GM18502 (cell line): Measurements from ENCODE around the gene TOMM5.

Source experiments
- ATAC-seq: cut with Tn5 transposase; IDR thresholded peaks from one replicate; pipeline ENCODE4 v1.9.1; 2021; ENCODE audit warnings: mild to moderate bottlenecking; ENCODE audit not compliant: unreplicated experiment, poor library complexity

TOMM5 gene

DNA sequence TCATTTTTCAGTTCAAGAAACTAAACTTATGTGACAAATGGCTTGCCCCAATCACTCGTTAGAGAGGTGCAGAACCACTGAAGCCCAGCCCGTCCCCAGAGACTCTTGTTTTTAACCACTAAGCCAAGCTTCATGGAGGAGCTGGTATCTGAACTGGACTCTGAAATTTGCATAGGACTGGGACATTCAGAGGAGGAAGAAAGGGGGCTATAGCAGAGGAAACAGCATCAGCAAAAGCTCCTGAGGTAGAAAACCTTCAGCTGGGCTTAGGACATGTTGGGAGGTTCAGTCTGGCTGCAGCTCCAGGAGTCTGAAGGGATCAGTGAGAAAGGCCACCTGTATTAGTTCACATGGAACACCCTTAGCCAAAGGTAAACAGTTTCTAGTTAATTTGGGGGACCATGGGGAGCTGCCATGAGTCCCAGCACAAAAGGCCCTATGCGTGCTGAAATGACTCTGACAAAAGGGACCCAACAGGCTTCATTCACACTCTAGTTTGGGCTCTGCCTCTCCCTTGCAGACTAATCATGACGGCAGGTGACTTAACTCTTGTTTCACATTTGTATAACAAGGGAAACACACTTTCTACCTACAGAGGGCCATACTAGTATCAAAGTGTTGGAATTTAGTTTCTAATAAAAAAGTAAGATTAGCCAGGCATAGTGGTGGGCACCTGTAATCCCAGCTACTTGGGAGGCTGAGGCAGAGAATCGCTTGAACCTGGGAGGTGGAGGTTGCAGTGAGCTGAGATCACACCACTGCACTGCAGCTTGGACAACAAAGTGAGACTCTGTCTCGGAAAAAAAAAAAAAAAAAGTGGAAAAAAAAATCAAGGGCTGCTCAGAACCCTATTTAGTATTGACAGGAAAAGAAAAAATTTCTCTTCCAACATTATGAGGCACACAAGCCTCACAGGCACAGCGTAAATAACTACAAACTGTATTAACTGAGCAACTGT lies 26.5 kb downstream of the TOMM5 start:
- ATAC-seq, result peak; percentile 87

DNA sequence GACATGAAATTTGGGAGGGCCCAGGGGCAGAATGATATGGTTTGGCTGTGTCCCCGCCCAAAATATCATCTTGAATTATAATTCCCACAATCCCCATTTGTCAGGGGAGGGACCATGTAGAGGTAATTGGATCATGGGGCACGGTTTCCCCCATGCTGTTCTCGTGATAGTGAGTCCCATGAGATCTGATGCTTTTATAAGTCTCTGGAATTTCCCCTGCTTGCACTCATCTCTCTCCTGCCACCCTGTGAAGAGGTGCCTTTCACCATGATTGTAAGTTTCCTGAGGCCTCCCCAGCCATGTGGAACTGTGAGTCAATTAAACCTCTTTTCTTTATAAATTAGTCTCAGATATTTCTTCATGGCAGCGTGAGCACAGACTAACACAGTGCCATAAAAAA lies 27.5 kb downstream of the TOMM5 start:
- no peak for ATAC-seq

- no peak for ATAC-seq
These were observed 28.4 kb downstream of the TOMM5 start for GRCh38 chr9:37563806-37564513.

DNA sequence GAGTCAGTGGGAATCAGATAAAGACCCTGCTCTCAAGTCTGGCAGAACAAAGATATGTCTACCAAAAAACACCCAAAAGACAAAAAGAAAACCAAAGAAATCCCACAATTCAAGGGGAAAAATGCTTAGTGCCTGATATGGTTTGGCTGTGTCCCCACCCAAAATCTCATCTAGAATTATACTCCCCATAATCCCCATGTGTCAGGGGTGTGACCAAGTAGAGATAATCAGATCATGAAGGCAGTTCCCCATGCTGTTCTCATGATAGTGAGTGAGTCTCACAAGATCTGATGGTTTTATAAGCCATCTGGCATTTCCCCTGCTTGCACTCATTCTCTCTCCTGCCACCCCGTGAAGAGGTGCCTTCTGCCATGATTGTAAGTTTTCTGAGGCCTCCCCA lies 29.6 kb downstream of the TOMM5 start:
- no peak for ATAC-seq

DNA sequence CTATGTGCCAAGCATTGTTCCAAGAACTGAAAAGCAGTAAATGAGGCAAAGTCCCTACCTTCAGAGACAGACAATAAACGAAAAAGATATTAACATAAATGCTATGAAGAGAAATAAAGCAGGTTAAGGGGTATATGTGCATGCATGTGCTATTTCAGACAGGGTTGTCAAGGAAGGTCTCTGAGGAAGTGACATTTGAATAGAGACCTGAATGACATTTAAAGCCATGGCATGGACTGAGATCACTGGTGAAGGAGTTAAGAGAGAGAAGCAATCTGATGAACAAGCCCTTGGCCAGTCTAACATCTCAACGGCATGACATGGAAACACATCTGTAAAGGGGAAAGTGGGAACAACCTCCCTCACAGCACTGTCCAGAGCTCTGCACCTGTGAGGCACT lies 30.7 kb downstream of the TOMM5 start:
- no peak for ATAC-seq

DNA sequence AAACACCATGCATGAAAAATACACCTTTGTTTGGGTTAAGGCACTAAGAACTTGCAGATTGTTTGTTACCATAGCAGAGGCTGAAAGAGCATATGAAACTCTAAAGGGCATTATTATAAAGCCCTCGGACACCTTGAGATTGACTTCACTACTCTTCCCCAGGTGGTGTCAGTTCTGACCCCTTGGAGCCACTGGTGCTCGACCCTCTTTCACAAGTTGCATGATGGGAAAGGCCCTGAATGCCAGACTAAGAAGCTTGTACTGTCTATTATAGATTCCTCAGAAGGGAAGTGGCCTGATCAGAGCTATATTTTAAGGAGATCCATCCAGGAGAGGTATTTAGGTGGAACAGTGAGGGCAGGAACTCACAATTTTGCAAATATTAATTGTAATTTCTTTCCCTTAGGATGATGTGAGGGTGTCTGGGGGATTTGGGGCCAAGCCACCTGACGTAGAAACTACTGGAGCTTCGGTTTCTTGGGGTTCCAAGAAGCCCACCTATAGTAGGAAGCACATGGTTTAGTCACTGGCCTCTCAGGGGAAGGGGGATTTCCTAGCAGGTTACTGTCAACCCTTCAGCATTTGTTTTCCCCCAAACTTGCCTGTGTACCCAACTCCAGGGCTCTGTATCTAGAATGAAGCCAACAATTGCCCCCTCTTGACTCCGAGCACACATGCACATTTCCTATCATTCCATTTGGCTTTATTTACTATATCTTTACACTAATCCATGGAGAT lies 32.4 kb downstream of the TOMM5 start:
- no peak for ATAC-seq

GRCh38 chr9:37559125-37559524 lies 33.3 kb downstream of the TOMM5 start:
- no peak for ATAC-seq

DNA sequence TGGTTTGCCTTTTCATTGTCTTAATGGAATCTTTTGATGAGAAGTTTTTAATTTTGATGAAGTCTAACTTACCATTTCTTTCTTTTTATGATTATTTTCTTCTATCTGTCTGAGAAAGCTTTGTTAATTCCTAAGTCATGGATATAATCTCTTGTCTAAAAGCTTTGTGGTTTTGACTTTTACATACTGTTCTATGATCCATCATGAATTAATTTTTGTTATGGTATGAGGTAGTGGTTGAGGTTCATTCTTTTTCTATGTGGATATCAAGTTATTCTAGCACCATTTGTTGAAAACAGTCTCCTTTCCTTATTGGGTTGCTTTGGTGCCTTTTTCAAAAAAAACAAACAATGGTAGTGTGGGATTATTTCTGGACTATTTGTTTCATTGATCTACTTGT lies 36.6 kb downstream of the TOMM5 start:
- no peak for ATAC-seq

GRCh38 chr9:37554318-37554717 lies 38.1 kb downstream of the TOMM5 start:
- ATAC-seq, result no peak

GRCh38 chr9:37551888-37552287 lies 40.5 kb downstream of the TOMM5 start:
- no peak for ATAC-seq

DNA sequence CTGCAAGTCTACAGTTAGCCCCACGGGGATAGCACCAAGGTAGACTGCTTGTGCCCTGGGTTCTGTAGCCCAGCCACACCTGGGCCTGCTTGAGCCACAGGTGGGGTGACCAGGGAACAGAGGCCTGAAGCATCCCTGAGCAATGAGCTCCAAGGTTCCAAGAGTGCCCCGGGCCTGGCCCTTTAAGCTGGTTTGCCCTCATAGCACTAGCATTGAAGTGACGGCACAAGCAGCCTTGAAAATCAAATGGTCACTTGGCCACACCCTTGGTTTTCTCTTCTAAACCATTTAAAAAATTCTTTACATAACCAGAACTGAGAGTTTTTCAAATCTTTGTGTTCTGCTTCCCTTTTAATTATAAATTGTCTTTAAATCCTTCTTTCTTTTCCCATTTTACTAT lies 40.9 kb downstream of the TOMM5 start:
- ATAC-seq, result no peak

GRCh38 chr9:37550781-37551180 lies 41.6 kb downstream of the TOMM5 start:
- no peak for ATAC-seq

- ATAC-seq, result no peak
These were observed 42.9 kb downstream of the TOMM5 start for GRCh38 chr9:37549527-37549926.

GRCh38 chr9:37547328-37547878 lies 45.0 kb downstream of the TOMM5 start:
- no peak for ATAC-seq

GRCh38 chr9:37543468-37543867 lies 48.9 kb downstream of the TOMM5 start:
- ATAC-seq, result no peak

- no peak for ATAC-seq
These were observed 49.5 kb downstream of the TOMM5 start for GRCh38 chr9:37542895-37543294.

DNA sequence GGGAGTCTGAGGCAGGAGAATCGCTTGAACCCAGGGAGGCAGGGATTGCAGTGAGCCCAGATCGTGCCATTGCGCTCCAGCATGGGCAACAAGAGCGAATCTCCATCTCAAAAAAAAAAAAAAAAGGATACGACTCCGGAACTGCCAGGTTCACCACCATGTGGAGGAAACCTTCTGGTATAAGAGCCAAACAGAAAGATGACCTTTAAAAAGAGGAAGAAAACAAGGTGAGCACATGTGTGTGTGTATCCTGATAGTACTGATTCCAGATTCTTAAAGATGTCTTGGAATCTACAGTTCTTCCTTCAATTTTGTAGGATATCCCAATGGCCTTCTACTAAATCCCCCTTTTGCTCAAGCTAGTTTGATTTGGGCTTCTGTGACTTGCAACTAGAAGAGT lies 49.9 kb downstream of the TOMM5 start:
- no peak for ATAC-seq

DNA sequence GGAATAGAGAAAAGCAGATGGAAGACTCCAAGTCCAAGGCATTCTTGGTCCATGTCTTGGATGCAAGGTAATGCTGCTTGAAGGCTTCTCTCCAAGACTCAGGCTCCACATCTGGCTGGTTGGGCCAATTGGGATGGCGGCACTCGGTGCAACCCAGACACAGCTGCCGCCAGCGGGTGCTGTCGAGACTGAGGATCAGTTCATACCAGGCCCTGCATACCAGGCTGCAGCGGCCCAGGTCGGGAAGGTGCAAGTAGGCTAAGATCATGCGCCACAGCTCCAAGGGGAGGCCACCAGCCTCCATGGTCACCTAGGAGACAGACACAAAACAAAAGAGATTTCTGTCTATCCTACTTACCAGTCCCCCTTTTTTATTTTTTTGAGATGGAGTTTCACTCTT lies 50.9 kb downstream of the TOMM5 start:
- no peak for ATAC-seq

GRCh38 chr9:37540634-37541033 lies 51.8 kb downstream of the TOMM5 start:
- no peak for ATAC-seq

DNA sequence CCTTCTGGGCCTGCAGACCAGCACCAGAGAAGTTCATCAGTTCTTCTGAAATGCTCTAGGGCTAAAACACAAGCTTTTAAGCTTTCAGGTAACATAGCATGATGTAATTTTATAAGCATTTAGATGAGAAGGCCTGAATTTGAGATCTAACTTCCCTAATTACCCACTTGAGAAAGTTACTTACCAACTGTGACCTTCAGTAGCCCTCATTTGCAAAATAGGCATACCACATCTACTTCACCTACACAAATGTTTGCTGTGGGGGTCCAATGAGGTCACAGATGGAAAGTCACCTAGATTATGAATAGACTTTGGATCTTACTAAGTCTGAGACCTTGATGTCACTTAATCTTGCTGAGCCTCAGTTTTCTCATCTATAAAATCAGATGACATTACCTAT lies 52.8 kb downstream of the TOMM5 start:
- no peak for ATAC-seq
